HepG2 (cell line): Measurements from ENCODE around the gene SYNE1. TPM values are rescaled to one million over a fixed set of nuclear protein-coding genes. Genes with fewer than 3 reads are reported as not detected.

Source experiments
- ATAC-seq: fragments of 200-7000 bp; cut with Tn5 transposase; 3 replicates; pipeline ENCODE4 v1.9.1; 2020; ENCODE audit warnings: mild to moderate bottlenecking, moderate library complexity
- BruUV-seq: library from RNA; stranded (reverse); fragments of 400-500 nt; replicated peaks from 2 replicates; lab custom pipeline; 2021; lab: Mats Ljungman, UMichigan
- CTCF ChIA-PET: fragments of 300-600 bp; formaldehyde crosslinking; extraction: SDS; loops from one replicate; lab custom pipeline; 2021; ENCODE audit warnings: low total read pairs, inconsistent platforms, low intra/inter-chr PET ratio; lab: Yijun Ruan, JAX
- POLR2A ChIA-PET: fragments of 350-600 bp; sonication (Branson Sonifier 250); formaldehyde crosslinking; loops from one replicate; lab custom pipeline; 2020; ENCODE audit warnings: antibody characterized with exemption, inconsistent platforms; lab: Yijun Ruan, JAX
- DNase-seq: peaks from one replicate; pipeline ENCODE4 v3.0.0-alpha.2; 2015; ENCODE audit warnings: low spot score
- FAIRE-seq: peaks from 3 replicates; lab custom pipeline; 2011; peaks lifted over from hg19 to GRCh38; lab: Jason Lieb, UNC
- H2AFZ ChIP-seq: one replicate; pipeline ENCODE4 v1.6.1; 2011; ENCODE audit warnings: low read length, inconsistent platforms
- H3K27ac ChIP-seq: fragments of 300-600 bp; 3 replicates; pipeline ENCODE4 v1.8.0; 2011; ENCODE audit warnings: mixed run types, mild to moderate bottlenecking, mixed read lengths, low read length, inconsistent platforms; ENCODE audit not compliant: insufficient read depth; ENCODE audit errors: extremely low read length
- H3K27me3 ChIP-seq, 2 experiments: fragments of 200-600 bp in 1 of 2; 2 replicates in 1 of 2; 3 replicates in 1 of 2; pipeline versions ENCODE4 v1.6.0 to v1.8.0; 2011; ENCODE audit warnings: low read length in 2 of 2, mild to moderate bottlenecking in 2 of 2, moderate library complexity in 2 of 2, inconsistent platforms in 1 of 2; ENCODE audit not compliant: insufficient read depth in 2 of 2, control insufficient read depth in 1 of 2
- H3K36me3 ChIP-seq, 2 experiments: fragments of 200-600 bp in 1 of 2; replicated peaks in 1 of 2; 2 replicates in 1 of 2; 3 replicates in 1 of 2; pipeline versions ENCODE4 v1.5.1 to v1.8.0; 2011; ENCODE audit warnings: low read length in 2 of 2, inconsistent platforms in 1 of 2; ENCODE audit not compliant: insufficient read depth in 2 of 2, control insufficient read depth in 1 of 2
- H3K4me1 ChIP-seq: 2 replicates; pipeline ENCODE4 v1.5.1; 2012; ENCODE audit warnings: low read length, inconsistent platforms; ENCODE audit not compliant: insufficient read depth
- H3K4me2 ChIP-seq: 2 replicates; pipeline ENCODE4 v1.6.0; 2011; ENCODE audit warnings: low read depth, low read length, inconsistent platforms
- H3K4me3 ChIP-seq, 3 experiments: fragments of 200-600 bp in 1 of 3; sonication (generic), shearing (Covaris generic) in 1 of 3; replicated peaks in 1 of 3; 2 replicates each; pipeline ENCODE4 v1.5.1; 2011 to 2016; ENCODE audit warnings: low read length in 3 of 3, inconsistent platforms in 2 of 3, low read depth in 2 of 3, mild to moderate bottlenecking in 2 of 3, control low read depth in 1 of 3, mixed read lengths in 1 of 3; ENCODE audit not compliant: insufficient read depth in 1 of 3
- H3K79me2 ChIP-seq: one replicate; pipeline ENCODE4 v1.6.1; 2011; ENCODE audit warnings: low read length, inconsistent platforms; ENCODE audit not compliant: insufficient read depth
- H3K9ac ChIP-seq: 2 replicates; pipeline ENCODE4 v1.6.0; 2011; ENCODE audit warnings: mild to moderate bottlenecking, low read depth, low read length, inconsistent platforms; ENCODE audit not compliant: insufficient read depth
- H3K9me3 ChIP-seq: 2 replicates; pipeline ENCODE4 v1.5.1; 2012; ENCODE audit warnings: mild to moderate bottlenecking, low read length
- H4K20me1 ChIP-seq: 2 replicates; pipeline ENCODE4 v1.6.0; 2011; ENCODE audit warnings: inconsistent platforms, mild to moderate bottlenecking, low read length, moderate library complexity; ENCODE audit not compliant: insufficient read depth
- ARID2 ChIP-seq: sonication (generic); formaldehyde crosslinking; IDR thresholded peaks from 2 replicates; pipeline ENCODE4 v1.8.1; 2022; ENCODE audit warnings: mild to moderate bottlenecking, missing genetic modification reagents, borderline replicate concordance
- CREB1 ChIP-seq, 2 experiments: fragments of 450-650 bp in 1 of 2; IDR thresholded peaks; 2 replicates each; pipeline ENCODE4 v1.6.1; 2016 to 2017; ENCODE audit warnings: control low read depth in 1 of 2, mild to moderate bottlenecking in 1 of 2, missing compliant biosample characterization in 1 of 2, missing genetic modification characterization in 1 of 2
- HIVEP1 ChIP-seq: sonication (generic); formaldehyde crosslinking; IDR thresholded peaks from 2 replicates; pipeline ENCODE4 v1.4.0; 2020; ENCODE audit warnings: mild to moderate bottlenecking, missing genetic modification reagents
- JUNB ChIP-seq: sonication (generic); formaldehyde crosslinking; IDR thresholded peaks from 2 replicates; pipeline ENCODE4 v1.8.0; 2022; ENCODE audit warnings: missing genetic modification reagents, mild to moderate bottlenecking, borderline replicate concordance
- NKX3-1 ChIP-seq: sonication (generic); formaldehyde crosslinking; IDR thresholded peaks from 2 replicates; pipeline ENCODE4 v1.5.0; 2020; ENCODE audit warnings: missing genetic modification reagents
- ZBTB8A ChIP-seq: sonication (generic); formaldehyde crosslinking; IDR thresholded peaks from 2 replicates; pipeline ENCODE4 v1.4.0; 2020; ENCODE audit warnings: mild to moderate bottlenecking, low read depth, missing genetic modification reagents, borderline replicate concordance
- ZNF367 ChIP-seq: sonication (generic); formaldehyde crosslinking; IDR thresholded peaks from 2 replicates; pipeline ENCODE4 v1.4.0; 2020; ENCODE audit warnings: missing genetic modification reagents, borderline replicate concordance
- ZNF607 ChIP-seq: sonication (generic); formaldehyde crosslinking; IDR thresholded peaks from 2 replicates; pipeline ENCODE4 v1.5.1; 2020; ENCODE audit warnings: missing genetic modification reagents, mild to moderate bottlenecking, borderline replicate concordance
- ZNF841 ChIP-seq: sonication (generic); formaldehyde crosslinking; IDR thresholded peaks from 2 replicates; pipeline ENCODE4 v1.8.1; 2023; ENCODE audit warnings: missing genetic modification reagents, borderline replicate concordance
- ZSCAN9 ChIP-seq: IDR thresholded peaks from 2 replicates; pipeline ENCODE4 v1.6.1; 2016; ENCODE audit warnings: borderline replicate concordance
- WGBS: methylation state at CpG from one replicate; pipeline ENCODE4 v1.1.6; 2017; ENCODE audit warnings: low lambda C conversion rate; 5-methylcytosine and 5-hydroxymethylcytosine counted together
- in situ Hi-C: cut with HindIII; loops from 2 replicates; pipeline ENCODE4 v1.10.0; 2017; ENCODE audit warnings: low pct_unique_long_range_greater_than_20kb; ENCODE audit not compliant: extremely low pct_ligation_motif_present
- intact Hi-C: fragments of 100-400 bp; cut with micrococcal nuclease; formaldehyde crosslinking; loops from one replicate; pipeline ENCODE4 v1.10.0; 2022; ENCODE audit not compliant: unreplicated experiment
- polyA plus RNA-seq, 8 experiments: library from polyadenylated mRNA; depleted of rRNA in 3 of 8; stranded (reverse) in 7 of 8; unstranded in 1 of 8; fragments of >200 nt; fragmentation: Illumina TruSeq in 4 of 8; extraction: Trizol in 4 of 8; gene quantifications; 2 replicates each; pipeline versions ENCODE4 v1.2.1 to v1.2.3, GENCODE V29; 2011 to 2016; ENCODE audit warnings: low read depth in 4 of 8, missing spikeins in 1 of 8, mixed read lengths in 1 of 8; ENCODE audit not compliant: insufficient read depth in 1 of 8
- total RNA-seq, 5 experiments: library from RNA; depleted of rRNA; stranded (reverse); fragments of >200 nt; fragmentation: Illumina TruSeq; extraction: Trizol; gene quantifications; 2 replicates each; pipeline ENCODE4 v1.2.3, GENCODE V29; 2016; ENCODE audit warnings: low read depth in 1 of 5
- TF ChIP-seq, protein P1 (sequence below): IDR thresholded peaks from 2 replicates; pipeline ENCODE4 v1.6.1; 2016; ENCODE audit warnings: low read depth, control low read depth
- TF ChIP-seq, protein P2 (sequence below): sonication (generic); formaldehyde crosslinking; IDR thresholded peaks from 2 replicates; pipeline ENCODE4 v1.4.0; 2020; ENCODE audit warnings: missing genetic modification reagents
- TF ChIP-seq, protein P3 (sequence below): sonication (generic); formaldehyde crosslinking; IDR thresholded peaks from 2 replicates; pipeline ENCODE4 v1.8.1; 2023; ENCODE audit warnings: mild to moderate bottlenecking, missing genetic modification reagents
- TF ChIP-seq, protein P4 (sequence below): sonication (generic); formaldehyde crosslinking; IDR thresholded peaks from 2 replicates; pipeline ENCODE4 v1.8.0; 2023; ENCODE audit warnings: mild to moderate bottlenecking, missing genetic modification reagents

SYNE1 gene
- total and polyA plus RNA-seq, 2 of the 13 experiments (the other 11 are each of a cell fraction or from before 2014, with no cell fraction given), result 5.5 to 15.9 TPM

DNA sequence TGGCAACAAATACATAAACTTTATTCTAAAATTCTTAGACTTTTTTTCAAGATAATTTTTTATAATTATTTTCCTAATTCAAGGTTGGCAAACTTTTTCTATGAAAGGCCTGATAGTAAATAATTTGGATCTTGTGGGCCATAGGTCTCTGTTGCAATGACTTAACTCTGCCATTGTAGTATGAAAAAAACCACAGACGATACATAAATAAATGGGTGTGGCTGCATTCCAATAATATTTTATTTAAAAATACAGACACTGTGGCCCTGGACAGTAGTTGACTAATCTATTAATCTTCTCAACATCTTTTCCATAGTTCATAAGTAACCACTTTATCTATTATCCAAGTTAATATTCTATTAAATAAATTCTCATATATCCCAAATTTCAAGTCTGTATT is 281.1 kb downstream of the SYNE1 start:
- Histone ChIP-seq H3K79me2 (no peaks in the 10 kb centered on the region), H3K36me3 (no peaks in the 10 kb centered on the region), H3K27ac (no peak overlapping the region), H3K9me3 (no peaks in the 10 kb centered on the region), H3K4me1 (no peaks in the 10 kb centered on the region), H3K27me3 (no peaks in the 10 kb centered on the region), H2AFZ (no peak overlapping the region), H3K4me3 (no peak overlapping the region), H3K4me2 (no peak overlapping the region), H4K20me1 (no peaks in the 10 kb centered on the region), H3K9ac (no peak overlapping the region)
- WGBS, result 90% methylated on average over 1 of the region's 1 CpG
- BruUV-seq, result no TSS peak
- FAIRE-seq, result no peak
- no peak for DNase-seq
- intact Hi-C loops, result loop anchor here (1.0 to 5.0 kb wide), 4 partner anchors 54 to 679 kb away; no protein-coding TSS in a partner anchor
- CTCF ChIA-PET, result no interaction called here
- TF ChIP-seq ZNF841 (CRISPR knock-in tag) (no peak), CREB1 (IDR thresholded peaks at IDR 0.05) (no peak), CREB1 (CRISPR knock-in tag; IDR thresholded peaks at IDR 0.05) (no peak), ZBTB8A (CRISPR knock-in tag) (no peak)
- TF ChIP-seq, protein P1, sequence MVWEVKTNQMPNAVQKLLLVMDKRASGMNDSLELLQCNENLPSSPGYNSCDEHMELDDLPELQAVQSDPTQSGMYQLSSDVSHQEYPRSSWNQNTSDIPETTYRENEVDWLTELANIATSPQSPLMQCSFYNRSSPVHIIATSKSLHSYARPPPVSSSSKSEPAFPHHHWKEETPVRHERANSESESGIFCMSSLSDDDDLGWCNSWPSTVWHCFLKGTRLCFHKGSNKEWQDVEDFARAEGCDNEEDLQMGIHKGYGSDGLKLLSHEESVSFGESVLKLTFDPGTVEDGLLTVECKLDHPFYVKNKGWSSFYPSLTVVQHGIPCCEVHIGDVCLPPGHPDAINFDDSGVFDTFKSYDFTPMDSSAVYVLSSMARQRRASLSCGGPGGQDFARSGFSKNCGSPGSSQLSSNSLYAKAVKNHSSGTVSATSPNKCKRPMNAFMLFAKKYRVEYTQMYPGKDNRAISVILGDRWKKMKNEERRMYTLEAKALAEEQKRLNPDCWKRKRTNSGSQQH (CRISPR knock-in tag), result no peak
- no peak for ATAC-seq
- in situ Hi-C loops, result no loop called here
- POLR2A ChIA-PET, result no interaction called here

DNA sequence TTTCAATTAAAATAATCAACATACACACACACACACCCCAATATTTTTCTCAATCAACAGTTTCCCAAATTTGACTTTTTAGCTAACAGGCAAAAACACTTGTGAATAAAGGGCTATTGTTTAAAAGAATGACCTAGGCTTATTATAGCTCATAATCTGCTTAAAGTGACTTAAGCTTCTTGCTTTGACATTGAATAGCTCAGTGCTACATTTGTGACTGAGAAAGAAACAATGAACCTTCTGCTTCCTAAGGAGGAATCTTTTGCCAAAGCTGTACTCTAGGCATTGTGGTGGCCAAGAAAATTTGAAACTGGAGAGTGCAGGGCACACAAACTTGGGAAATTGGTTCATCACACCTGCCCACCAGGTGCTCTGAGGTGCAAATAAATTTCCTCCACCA is 282.0 kb downstream of the SYNE1 start:
- Histone ChIP-seq H3K36me3 (no peaks in the 10 kb centered on the region), H2AFZ (no peak overlapping the region), H3K9me3 (no peaks in the 10 kb centered on the region), H3K27ac (no peak overlapping the region), H3K9ac (no peak overlapping the region), H4K20me1 (no peaks in the 10 kb centered on the region), H3K4me2 (no peak overlapping the region), H3K79me2 (no peaks in the 10 kb centered on the region), H3K4me1 (no peaks in the 10 kb centered on the region), H3K4me3 (no peak overlapping the region), H3K27me3 (no peaks in the 10 kb centered on the region)
- intact Hi-C loops, result loop anchor here (5.0 kb wide), 1 partner anchor 678 kb away; no protein-coding TSS in a partner anchor
- CTCF ChIA-PET, result no interaction called here
- ATAC-seq (no peak), DNase-seq (no peak), FAIRE-seq (peak; percentile 15)
- BruUV-seq, result no TSS peak
- POLR2A ChIA-PET, result no interaction called here
- in situ Hi-C loops, result no loop called here
- TF ChIP-seq ZSCAN9 (no peak), HIVEP1 (CRISPR knock-in tag) (no peak), JUNB (CRISPR knock-in tag) (no peak), ARID2 (CRISPR knock-in tag) (no peak), ZNF367 (CRISPR knock-in tag) (no peak), NKX3-1 (CRISPR knock-in tag) (no peak), ZNF607 (CRISPR knock-in tag) (no peak)
- TF ChIP-seq, protein P2, sequence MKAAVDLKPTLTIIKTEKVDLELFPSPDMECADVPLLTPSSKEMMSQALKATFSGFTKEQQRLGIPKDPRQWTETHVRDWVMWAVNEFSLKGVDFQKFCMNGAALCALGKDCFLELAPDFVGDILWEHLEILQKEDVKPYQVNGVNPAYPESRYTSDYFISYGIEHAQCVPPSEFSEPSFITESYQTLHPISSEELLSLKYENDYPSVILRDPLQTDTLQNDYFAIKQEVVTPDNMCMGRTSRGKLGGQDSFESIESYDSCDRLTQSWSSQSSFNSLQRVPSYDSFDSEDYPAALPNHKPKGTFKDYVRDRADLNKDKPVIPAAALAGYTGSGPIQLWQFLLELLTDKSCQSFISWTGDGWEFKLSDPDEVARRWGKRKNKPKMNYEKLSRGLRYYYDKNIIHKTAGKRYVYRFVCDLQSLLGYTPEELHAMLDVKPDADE (CRISPR knock-in tag), result no peak
- TF ChIP-seq, protein P3, sequence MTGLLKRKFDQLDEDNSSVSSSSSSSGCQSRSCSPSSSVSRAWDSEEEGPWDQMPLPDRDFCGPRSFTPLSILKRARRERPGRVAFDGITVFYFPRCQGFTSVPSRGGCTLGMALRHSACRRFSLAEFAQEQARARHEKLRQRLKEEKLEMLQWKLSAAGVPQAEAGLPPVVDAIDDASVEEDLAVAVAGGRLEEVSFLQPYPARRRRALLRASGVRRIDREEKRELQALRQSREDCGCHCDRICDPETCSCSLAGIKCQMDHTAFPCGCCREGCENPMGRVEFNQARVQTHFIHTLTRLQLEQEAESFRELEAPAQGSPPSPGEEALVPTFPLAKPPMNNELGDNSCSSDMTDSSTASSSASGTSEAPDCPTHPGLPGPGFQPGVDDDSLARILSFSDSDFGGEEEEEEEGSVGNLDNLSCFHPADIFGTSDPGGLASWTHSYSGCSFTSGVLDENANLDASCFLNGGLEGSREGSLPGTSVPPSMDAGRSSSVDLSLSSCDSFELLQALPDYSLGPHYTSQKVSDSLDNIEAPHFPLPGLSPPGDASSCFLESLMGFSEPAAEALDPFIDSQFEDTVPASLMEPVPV (CRISPR knock-in tag), result no peak
- TF ChIP-seq, protein P4, sequence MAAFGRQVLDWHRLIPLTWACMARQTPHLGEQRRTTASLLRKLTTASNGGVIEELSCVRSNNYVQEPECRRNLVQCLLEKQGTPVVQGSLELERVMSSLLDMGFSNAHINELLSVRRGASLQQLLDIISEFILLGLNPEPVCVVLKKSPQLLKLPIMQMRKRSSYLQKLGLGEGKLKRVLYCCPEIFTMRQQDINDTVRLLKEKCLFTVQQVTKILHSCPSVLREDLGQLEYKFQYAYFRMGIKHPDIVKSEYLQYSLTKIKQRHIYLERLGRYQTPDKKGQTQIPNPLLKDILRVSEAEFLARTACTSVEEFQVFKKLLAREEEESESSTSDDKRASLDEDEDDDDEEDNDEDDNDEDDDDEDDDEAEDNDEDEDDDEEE (CRISPR knock-in tag), result no peak
